Type B pancreatic cell (in vitro differentiated cells): ENCODE results near the gene TICAM1. TPM values are rescaled to one million over a fixed set of nuclear protein-coding genes. Genes with fewer than 3 reads are reported as not detected.
A peak's percentile ranks its signal among the peaks of the same experiment; 100 is the strongest.

Experiments
- DNase-seq: peaks from one replicate; pipeline ENCODE4 v3.0.0; 2021; ENCODE audit warnings: mixed read lengths; ENCODE audit not compliant: unreplicated experiment; ENCODE audit errors: extremely low spot score
- H3K27ac Mint-ChIP-seq: 2 replicates; pipeline ENCODE4 v1.8.0; 2021; ENCODE audit warnings: mild to moderate bottlenecking, mixed read lengths
- H3K27me3 Mint-ChIP-seq: 2 replicates; pipeline ENCODE4 v1.8.0; 2021; ENCODE audit warnings: mixed read lengths
- H3K36me3 Mint-ChIP-seq: 2 replicates; pipeline ENCODE4 v1.8.0; 2021; ENCODE audit warnings: mixed read lengths
- H3K4me1 Mint-ChIP-seq: one replicate; pipeline ENCODE4 v1.8.0; 2021; ENCODE audit warnings: mixed read lengths; ENCODE audit not compliant: unreplicated experiment
- H3K4me3 Mint-ChIP-seq: 2 replicates; pipeline ENCODE4 v1.8.0; 2021; ENCODE audit warnings: mild to moderate bottlenecking, mixed read lengths
- H3K9me3 Mint-ChIP-seq: 2 replicates; pipeline ENCODE4 v1.8.0; 2021; ENCODE audit warnings: mixed read lengths
- CTCF ChIP-seq: fragments of 200-600 bp; sonication (generic); conservative IDR thresholded peaks from 2 replicates; pipeline ENCODE4 v1.5.0; 2021; ENCODE audit warnings: antibody characterized with exemption, mild to moderate bottlenecking
- total RNA-seq: library from RNA; stranded (reverse); gene quantifications from 2 replicates; pipeline ENCODE4 v1.2.1, GENCODE V29; 2021; ENCODE audit warnings: low replicate concordance

Gene TICAM1
- total RNA-seq, 1 donor from 2014 or later: 8.3 TPM

GRCh38 chr19:4821265-4821664 lies 10.2 kb downstream of the TICAM1 start:
- Mint-ChIP-seq H3K4me1 (no peaks in the 10 kb centered on the region), H3K27me3 (no peaks in the 10 kb centered on the region), H3K9me3 (no peaks in the 10 kb centered on the region), H3K27ac (no peak overlapping the region), H3K4me3 (no peak overlapping the region), H3K36me3 (no peaks in the 10 kb centered on the region)
- no peak for DNase-seq
- no peak for TF ChIP-seq CTCF

- peaks cover 8% of the 10 kb centered on the region for H3K36me3 Mint-ChIP-seq
- DNase-seq: no peak
Measured at GRCh38 chr19:4817467-4818277, 13.8 kb downstream of the TICAM1 start.

GRCh38 chr19:4816950-4817278 lies 14.6 kb downstream of the TICAM1 start:
- H3K36me3 Mint-ChIP-seq: peaks cover 8% of the 10 kb centered on the region
- no peak for TF ChIP-seq CTCF
- peaks cover 12% of the 10 kb centered on the region for H3K4me1 Mint-ChIP-seq
- no peak overlapping the region for H3K4me3 Mint-ChIP-seq
- no peak for DNase-seq
- peaks cover 5% of the 10 kb centered on the region for H3K9me3 Mint-ChIP-seq
- no peak overlapping the region for H3K27ac Mint-ChIP-seq
- H3K27me3 Mint-ChIP-seq: no peaks in the 10 kb centered on the region

More at GRCh38 chr19:4817467-4818277, 13.8 kb downstream of the TICAM1 start:
- peaks cover 12% of the 10 kb centered on the region for H3K4me1 Mint-ChIP-seq
- H3K27me3 Mint-ChIP-seq: no peaks in the 10 kb centered on the region
- no peak overlapping the region for H3K4me3 Mint-ChIP-seq
- peaks cover 5% of the 10 kb centered on the region for H3K9me3 Mint-ChIP-seq
- no peak overlapping the region for H3K27ac Mint-ChIP-seq
- no peak for TF ChIP-seq CTCF

- H3K9me3 Mint-ChIP-seq: peaks cover 5% of the 10 kb centered on the region
- no peak overlapping the region for H3K27ac Mint-ChIP-seq
- peaks cover 8% of the 10 kb centered on the region for H3K36me3 Mint-ChIP-seq
- no peak overlapping the region for H3K4me3 Mint-ChIP-seq
- DNase-seq: no peak
- TF ChIP-seq CTCF: no peak
- no peaks in the 10 kb centered on the region for H3K27me3 Mint-ChIP-seq
- peaks cover 12% of the 10 kb centered on the region for H3K4me1 Mint-ChIP-seq
Measured at GRCh38 chr19:4816202-4816949, 15.1 kb downstream of the TICAM1 start.

GRCh38 chr19:4815426-4816201 lies 15.9 kb downstream of the TICAM1 start:
- Mint-ChIP-seq H3K27ac (peak overlapping the region; percentile 83), H3K27me3 (no peaks in the 10 kb centered on the region), H3K36me3 (peaks cover 8% of the 10 kb centered on the region), H3K9me3 (peaks cover 5% of the 10 kb centered on the region), H3K4me3 (peak overlapping the region; percentile 82), H3K4me1 (peaks cover 12% of the 10 kb centered on the region)
- no peak for TF ChIP-seq CTCF
- peak; percentile 86 for DNase-seq
